Measurements from ENCODE around the gene TMEM150A.
"Not testable (repeated sequence)": the region's sequence is repeated elsewhere in the genome, so short reads cannot be mapped to it uniquely, and the experiment has no call there.

Gene TMEM150A

GRCh38 chr2:85611705-85612587 is 9.4 kb upstream of the TMEM150A start, which contains the start of gene C2orf68:
C2orf68 (minus strand) TSS chr2:85612066; CDS start chr2:85611984, 82 bp downstream.
- peak; percentile 62 to 95 for DNase-seq

- DNase-seq = no peak
Observed at GRCh38 chr2:85611217-85611704, 8.8 kb upstream of the TMEM150A start.

- no peak for DNase-seq
Observed at GRCh38 chr2:85607268-85608215, 5.0 kb upstream of the TMEM150A start.

- DNase-seq = no peak
Observed at GRCh38 chr2:85606116-85606455, 3.6 kb upstream of the TMEM150A start.

- DNase-seq = no peak
Observed at GRCh38 chr2:85605406-85606115, 3.1 kb upstream of the TMEM150A start.

- DNase-seq = no peak
Observed at GRCh38 chr2:85604568-85605339, 2.3 kb upstream of the TMEM150A start.

- DNase-seq = not testable (repeated sequence)
Observed at GRCh38 chr2:85604133-85604444, 1.6 kb upstream of the TMEM150A start.

- peak in 1 of 2 experiments; percentile 75 for DNase-seq
Observed at GRCh38 chr2:85601771-85602475, 575 bp downstream of the TMEM150A start.

GRCh38 chr2:85600951-85601770 is 1.3 kb downstream of the TMEM150A start:
- no peak for DNase-seq

- DNase-seq = no peak
Observed at GRCh38 chr2:85600235-85600575, 2.3 kb downstream of the TMEM150A start.

- no peak for DNase-seq
Observed at GRCh38 chr2:85599468-85600234, 2.8 kb downstream of the TMEM150A start.

- DNase-seq = no peak
Observed at GRCh38 chr2:85598594-85599340, 3.7 kb downstream of the TMEM150A start.

GRCh38 chr2:85597241-85597640 is 5.3 kb downstream of the TMEM150A start:
- no peak for DNase-seq

GRCh38 chr2:85596486-85597143 is 5.9 kb downstream of the TMEM150A start:
- DNase-seq = no peak

GRCh38 chr2:85596026-85596333 is 6.5 kb downstream of the TMEM150A start:
- DNase-seq = no peak

GRCh38 chr2:85595301-85596025 is 7.0 kb downstream of the TMEM150A start, which contains the start of gene RNF181:
RNF181 (plus strand) TSS chr2:85595745; CDS start chr2:85595764, 19 bp downstream.
- DNase-seq = peak; percentile 94 to 97

- DNase-seq = peak in 1 of 2 experiments; percentile 42
Observed at GRCh38 chr2:85594715-85595300, 7.7 kb downstream of the TMEM150A start.

Measured in NCI-H526 (cell line).